K562 (cell line): ENCODE results near the gene LYPLA2. TPM values are rescaled to one million over a fixed set of nuclear protein-coding genes. Genes with fewer than 3 reads are reported as not detected.
A peak's percentile ranks its signal among the peaks of the same experiment; 100 is the strongest.

Experiments
- ID3 ChIP-seq, 2 experiments: fragments of 250-450 bp in 1 of 2; fragments of 450-650 bp in 1 of 2; sonication (Bioruptor Pico) in 1 of 2; IDR thresholded peaks; 2 replicates each; pipeline versions ENCODE4 v1.6.1 to v1.8.0; 2016 to 2021; ENCODE audit warnings: mild to moderate bottlenecking in 2 of 2, moderate library complexity in 2 of 2, missing compliant biosample characterization in 1 of 2, missing genetic modification characterization in 1 of 2
- ILK ChIP-seq: fragments of 450-650 bp; IDR thresholded peaks from 2 replicates; pipeline ENCODE4 v1.6.1; 2016; ENCODE audit warnings: missing genetic modification characterization, low read depth, mild to moderate bottlenecking, missing compliant biosample characterization, moderate library complexity, borderline replicate concordance
- MAZ ChIP-seq, 2 experiments: fragments of 450-650 bp in 1 of 2; sonication (generic) in 1 of 2; formaldehyde crosslinking; IDR thresholded peaks in 1 of 2; conservative IDR thresholded peaks in 1 of 2; 2 replicates each; pipeline versions ENCODE4 v1.4.0 to v1.5.0; 2020; ENCODE audit warnings: mild to moderate bottlenecking in 1 of 2, missing genetic modification reagents in 1 of 2
- PTBP1 ChIP-seq: fragments of 200-400 bp; formaldehyde crosslinking; IDR thresholded peaks from 2 replicates; pipeline ENCODE4 v1.6.1; 2017; ENCODE audit warnings: low read depth, low read length
- PTRF ChIP-seq: fragments of 450-650 bp; IDR thresholded peaks from 2 replicates; pipeline ENCODE4 v1.6.1; 2016; ENCODE audit warnings: mild to moderate bottlenecking, missing genetic modification characterization, missing compliant biosample characterization
- SMARCA5 ChIP-seq: fragments of 450-650 bp; IDR thresholded peaks from 2 replicates; pipeline ENCODE4 v1.6.1; 2016
- XRCC5 ChIP-seq: fragments of 200-400 bp; formaldehyde crosslinking; IDR thresholded peaks from 2 replicates; pipeline ENCODE4 v1.6.1; 2017; ENCODE audit warnings: low read depth, mild to moderate bottlenecking, low read length
- ZBTB5 ChIP-seq: fragments of 450-650 bp; IDR thresholded peaks from 2 replicates; pipeline ENCODE4 v1.6.1; 2017; ENCODE audit warnings: antibody characterized with exemption
- ZNF431 ChIP-seq: sonication (generic); formaldehyde crosslinking; IDR thresholded peaks from 2 replicates; pipeline ENCODE4 v1.8.0; 2022; ENCODE audit warnings: mild to moderate bottlenecking, missing genetic modification reagents
- ZNF785 ChIP-seq: fragments of 250-450 bp; sonication (Bioruptor Pico); IDR thresholded peaks from 2 replicates; pipeline ENCODE4 v1.4.0; 2020; ENCODE audit warnings: mild to moderate bottlenecking
- polyA plus RNA-seq, 8 experiments: library from polyadenylated mRNA; depleted of rRNA in 4 of 8; stranded (reverse) in 5 of 8; unstranded in 3 of 8; fragments of >200 nt; fragmentation: Nextera tagmentation in 2 of 8; fragmentation: Illumina TruSeq in 1 of 8; extraction: Ambion mirVana in 2 of 8; extraction: Trizol in 1 of 8; gene quantifications; 2 replicates each; pipeline versions ENCODE4 v1.2.1 to v1.2.3, GENCODE V29; 2011 to 2014; ENCODE audit warnings: inconsistent platforms in 1 of 8, missing spikeins in 1 of 8
- total RNA-seq, 7 experiments: library from RNA; depleted of rRNA in 6 of 7; stranded (reverse); fragments of >200 nt in 6 of 7; fragmentation: Illumina TruSeq in 2 of 7; extraction: Trizol in 2 of 7; gene quantifications; 2 replicates each; pipeline versions ENCODE4 v1.2.1 to v1.2.3, GENCODE V29; 2011 to 2021; ENCODE audit warnings: low replicate concordance in 1 of 7
- TF ChIP-seq, protein P1 (sequence below): sonication (generic); formaldehyde crosslinking; IDR thresholded peaks from 2 replicates; pipeline ENCODE4 v1.8.1; 2023; ENCODE audit warnings: missing genetic modification reagents, mild to moderate bottlenecking, borderline replicate concordance
- TF ChIP-seq, protein P2 (sequence below): sonication (generic); formaldehyde crosslinking; IDR thresholded peaks from 2 replicates; pipeline ENCODE4 v1.8.0; 2022; ENCODE audit warnings: mild to moderate bottlenecking, low read depth, missing genetic modification reagents
- TF ChIP-seq, protein P3 (sequence below), 2 experiments: IDR thresholded peaks in 1 of 2; conservative IDR thresholded peaks in 1 of 2; 2 replicates each; pipeline ENCODE4 v1.6.1; 2016; ENCODE audit warnings: low read depth in 2 of 2, mild to moderate bottlenecking in 1 of 2, missing compliant biosample characterization in 1 of 2, missing genetic modification characterization in 1 of 2, moderate library complexity in 1 of 2

Gene LYPLA2
- total and polyA plus RNA-seq, 9 of the 15 experiments (the other 6 are each of a cell fraction or from before 2014, with no cell fraction given) = 3.9 to 128 (median 60.1) TPM

DNA sequence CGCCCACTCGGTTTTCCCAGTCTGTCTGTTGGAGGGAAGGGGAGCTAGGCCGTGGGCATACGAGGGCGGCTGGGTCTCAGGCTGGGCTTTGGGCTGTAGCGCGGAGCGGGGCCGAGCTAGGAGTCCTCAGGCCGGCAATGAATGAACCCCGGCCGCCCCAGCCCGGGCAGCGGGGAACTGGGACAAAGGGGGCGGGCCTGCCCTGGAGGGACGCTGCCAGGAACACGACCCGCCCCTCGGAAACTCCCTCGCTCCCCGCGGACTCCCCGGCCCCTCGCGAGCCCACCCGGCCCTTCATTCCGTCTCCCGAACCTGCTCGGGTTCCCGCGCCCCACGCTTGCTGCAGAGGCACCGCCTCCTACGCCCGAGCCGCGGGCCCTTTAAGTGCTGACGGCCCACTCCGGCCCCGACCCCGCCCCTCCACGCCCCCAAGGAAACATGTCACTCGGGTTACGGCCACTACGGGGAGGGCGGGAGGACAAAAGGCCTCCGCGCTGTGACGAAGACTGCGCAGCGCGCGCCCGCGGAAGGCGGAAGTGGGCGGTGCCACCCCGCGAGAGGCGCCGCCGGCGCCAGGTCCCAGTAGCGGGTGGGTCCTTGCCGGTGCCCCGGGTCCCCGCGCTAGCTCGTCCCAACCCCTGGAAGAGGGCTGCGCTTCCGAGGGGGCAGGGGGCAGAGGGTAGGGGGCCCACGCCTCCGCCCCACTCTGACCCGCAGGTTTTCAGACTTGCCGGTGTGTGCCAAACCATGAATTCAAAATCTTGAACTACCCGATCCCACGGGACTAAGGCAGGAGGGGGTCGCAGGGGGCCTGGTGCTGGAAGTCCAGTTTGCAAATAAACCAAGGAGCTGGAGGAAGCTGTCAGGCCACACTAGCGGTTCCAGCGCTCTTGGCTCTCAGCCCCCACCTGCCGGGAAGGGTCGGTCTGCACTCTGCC is 9.7 kb downstream of the LYPLA2 start, which contains the start of gene GALE (continued):
- TF ChIP-seq ID3 (CRISPR knock-in tag; IDR thresholded peaks at IDR 0.05) (no peak), ID3 (tag; IDR thresholded peaks at IDR 0.05) (no peak), SMARCA5 (no peak), XRCC5 (no peak), PTBP1 (0 out of 2 replicates have a peak, but pooled peaks have one; percentile 58), ZNF785 (CRISPR knock-in tag) (no peak), MAZ (CRISPR knock-in tag; conservative IDR thresholded peaks at IDR 0.05 in 1 of 2, IDR thresholded peaks at IDR 0.05 in 1 of 2) (peak; percentile 79 to 80; a peak in 3 of 4 replicates), PTRF (tag) (no peak), ZNF431 (CRISPR knock-in tag) (no peak), ZBTB5 (no peak), ILK (tag) (no peak)
- TF ChIP-seq, protein P1, sequence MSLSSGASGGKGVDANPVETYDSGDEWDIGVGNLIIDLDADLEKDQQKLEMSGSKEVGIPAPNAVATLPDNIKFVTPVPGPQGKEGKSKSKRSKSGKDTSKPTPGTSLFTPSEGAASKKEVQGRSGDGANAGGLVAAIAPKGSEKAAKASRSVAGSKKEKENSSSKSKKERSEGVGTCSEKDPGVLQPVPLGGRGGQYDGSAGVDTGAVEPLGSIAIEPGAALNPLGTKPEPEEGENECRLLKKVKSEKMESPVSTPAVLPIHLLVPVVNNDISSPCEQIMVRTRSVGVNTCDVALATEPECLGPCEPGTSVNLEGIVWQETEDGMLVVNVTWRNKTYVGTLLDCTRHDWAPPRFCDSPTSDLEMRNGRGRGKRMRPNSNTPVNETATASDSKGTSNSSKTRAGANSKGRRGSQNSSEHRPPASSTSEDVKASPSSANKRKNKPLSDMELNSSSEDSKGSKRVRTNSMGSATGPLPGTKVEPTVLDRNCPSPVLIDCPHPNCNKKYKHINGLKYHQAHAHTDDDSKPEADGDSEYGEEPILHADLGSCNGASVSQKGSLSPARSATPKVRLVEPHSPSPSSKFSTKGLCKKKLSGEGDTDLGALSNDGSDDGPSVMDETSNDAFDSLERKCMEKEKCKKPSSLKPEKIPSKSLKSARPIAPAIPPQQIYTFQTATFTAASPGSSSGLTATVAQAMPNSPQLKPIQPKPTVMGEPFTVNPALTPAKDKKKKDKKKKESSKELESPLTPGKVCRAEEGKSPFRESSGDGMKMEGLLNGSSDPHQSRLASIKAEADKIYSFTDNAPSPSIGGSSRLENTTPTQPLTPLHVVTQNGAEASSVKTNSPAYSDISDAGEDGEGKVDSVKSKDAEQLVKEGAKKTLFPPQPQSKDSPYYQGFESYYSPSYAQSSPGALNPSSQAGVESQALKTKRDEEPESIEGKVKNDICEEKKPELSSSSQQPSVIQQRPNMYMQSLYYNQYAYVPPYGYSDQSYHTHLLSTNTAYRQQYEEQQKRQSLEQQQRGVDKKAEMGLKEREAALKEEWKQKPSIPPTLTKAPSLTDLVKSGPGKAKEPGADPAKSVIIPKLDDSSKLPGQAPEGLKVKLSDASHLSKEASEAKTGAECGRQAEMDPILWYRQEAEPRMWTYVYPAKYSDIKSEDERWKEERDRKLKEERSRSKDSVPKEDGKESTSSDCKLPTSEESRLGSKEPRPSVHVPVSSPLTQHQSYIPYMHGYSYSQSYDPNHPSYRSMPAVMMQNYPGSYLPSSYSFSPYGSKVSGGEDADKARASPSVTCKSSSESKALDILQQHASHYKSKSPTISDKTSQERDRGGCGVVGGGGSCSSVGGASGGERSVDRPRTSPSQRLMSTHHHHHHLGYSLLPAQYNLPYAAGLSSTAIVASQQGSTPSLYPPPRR = no peak; the same call in 1 of the 2 replicates
- TF ChIP-seq, protein P2, sequence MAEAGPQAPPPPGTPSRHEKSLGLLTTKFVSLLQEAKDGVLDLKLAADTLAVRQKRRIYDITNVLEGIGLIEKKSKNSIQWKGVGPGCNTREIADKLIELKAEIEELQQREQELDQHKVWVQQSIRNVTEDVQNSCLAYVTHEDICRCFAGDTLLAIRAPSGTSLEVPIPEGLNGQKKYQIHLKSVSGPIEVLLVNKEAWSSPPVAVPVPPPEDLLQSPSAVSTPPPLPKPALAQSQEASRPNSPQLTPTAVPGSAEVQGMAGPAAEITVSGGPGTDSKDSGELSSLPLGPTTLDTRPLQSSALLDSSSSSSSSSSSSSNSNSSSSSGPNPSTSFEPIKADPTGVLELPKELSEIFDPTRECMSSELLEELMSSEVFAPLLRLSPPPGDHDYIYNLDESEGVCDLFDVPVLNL (CRISPR knock-in tag) = no peak
- TF ChIP-seq, protein P3, sequence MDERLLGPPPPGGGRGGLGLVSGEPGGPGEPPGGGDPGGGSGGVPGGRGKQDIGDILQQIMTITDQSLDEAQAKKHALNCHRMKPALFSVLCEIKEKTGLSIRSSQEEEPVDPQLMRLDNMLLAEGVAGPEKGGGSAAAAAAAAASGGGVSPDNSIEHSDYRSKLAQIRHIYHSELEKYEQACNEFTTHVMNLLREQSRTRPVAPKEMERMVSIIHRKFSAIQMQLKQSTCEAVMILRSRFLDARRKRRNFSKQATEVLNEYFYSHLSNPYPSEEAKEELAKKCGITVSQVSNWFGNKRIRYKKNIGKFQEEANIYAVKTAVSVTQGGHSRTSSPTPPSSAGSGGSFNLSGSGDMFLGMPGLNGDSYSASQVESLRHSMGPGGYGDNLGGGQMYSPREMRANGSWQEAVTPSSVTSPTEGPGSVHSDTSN (CRISPR knock-in tag; IDR thresholded peaks at IDR 0.05; ENCODE audit: low read depth) = peak; percentile 50
- TF ChIP-seq, protein P3 (tag; conservative IDR thresholded peaks at IDR 0.05; ENCODE audit: low read depth) = no peak
